Stimulated activated CD8-positive, alpha-beta memory T cell treated with anti-CD3 and anti-CD28 coated beads, Interleukin-15, amount 100 ng/mL, for 1 hour (primary cell): ENCODE data around the gene PPFIA3.
"Not testable (repeated sequence)": the region's sequence is repeated elsewhere in the genome, so short reads cannot be mapped to it uniquely, and the experiment has no call there.

Source experiments
- DNase-seq: peaks from one replicate; pipeline ENCODE4 v3.0.0-alpha.2; 2020; ENCODE audit warnings: low read depth

The PPFIA3 gene

GRCh38 chr19:49150106-49150943, 31.0 kb downstream of the PPFIA3 start:
- no peak for DNase-seq

GRCh38 chr19:49150944-49151243, 31.6 kb downstream of the PPFIA3 start:
- no peak for DNase-seq

GRCh38 chr19:49151267-49152118, 32.1 kb downstream of the PPFIA3 start:
- DNase-seq, result no peak

- DNase-seq, result no peak
Observed at GRCh38 chr19:49152119-49152550, 32.8 kb downstream of the PPFIA3 start.

- DNase-seq, result no peak
Observed at GRCh38 chr19:49153167-49153809, 33.9 kb downstream of the PPFIA3 start.

GRCh38 chr19:49154279-49154678, 34.9 kb downstream of the PPFIA3 start:
- DNase-seq, result no peak

GRCh38 chr19:49155005-49155819, 35.9 kb downstream of the PPFIA3 start, which contains the start of gene HRC:
Gene HRC (minus strand): TSS chr19:49155396. CDS start chr19:49155237, 159 bp downstream.
- no peak for DNase-seq

GRCh38 chr19:49155820-49156346, 36.5 kb downstream of the PPFIA3 start:
- no peak for DNase-seq

GRCh38 chr19:49157445-49158224, 38.3 kb downstream of the PPFIA3 start, which contains the start of gene TRPM4:
Gene TRPM4 (plus strand): TSS chr19:49157792. CDS start chr19:49157867, 75 bp downstream.
- DNase-seq, result no peak

GRCh38 chr19:49160450-49161189, 41.3 kb downstream of the PPFIA3 start:
- no peak for DNase-seq

GRCh38 chr19:49161987-49162386, 42.6 kb downstream of the PPFIA3 start:
- DNase-seq, result no peak

GRCh38 chr19:49165111-49165750, 45.9 kb downstream of the PPFIA3 start:
- DNase-seq, result no peak

GRCh38 chr19:49165865-49166301, 46.5 kb downstream of the PPFIA3 start:
- DNase-seq, result no peak

- no peak for DNase-seq
Observed at GRCh38 chr19:49167857-49168409, 48.6 kb downstream of the PPFIA3 start.

GRCh38 chr19:49168421-49168820, 49.1 kb downstream of the PPFIA3 start:
- no peak for DNase-seq

GRCh38 chr19:49173198-49173597, 53.9 kb downstream of the PPFIA3 start:
- no peak for DNase-seq

GRCh38 chr19:49180659-49181058, 61.3 kb downstream of the PPFIA3 start:
- DNase-seq, result no peak

GRCh38 chr19:49182010-49182847, 62.9 kb downstream of the PPFIA3 start:
- not testable (repeated sequence) for DNase-seq
